GM12878 (cell line): Measurements from ENCODE around the gene ARHGAP1. TPM values are rescaled to one million over a fixed set of nuclear protein-coding genes. Genes with fewer than 3 reads are reported as not detected.

ENCODE experiments used
- BMI1 ChIP-seq: fragments of 450-650 bp; IDR thresholded peaks from 2 replicates; pipeline ENCODE4 v1.6.1; 2016; ENCODE audit warnings: mild to moderate bottlenecking, moderate library complexity, borderline replicate concordance
- E2F4 ChIP-seq: IDR thresholded peaks from 2 replicates; pipeline ENCODE4 v1.6.1; 2012; ENCODE audit warnings: low read depth, low read length, improper control_type of control experiment
- YY1 ChIP-seq: IDR thresholded peaks from 2 replicates; pipeline ENCODE4 v1.6.1; 2011; ENCODE audit warnings: low read depth, mild to moderate bottlenecking, low read length
- polyA plus RNA-seq, 11 experiments: library from polyadenylated mRNA; depleted of rRNA in 4 of 11; unstranded in 6 of 11; stranded (reverse) in 5 of 11; fragments of >200 nt; fragmentation: Nextera tagmentation in 4 of 11; fragmentation: Illumina TruSeq in 1 of 11; extraction: Ambion mirVana in 4 of 11; extraction: Trizol in 1 of 11; gene quantifications; 1 replicate in 1 of 11; 2 replicates in 10 of 11; pipeline versions ENCODE4 v1.2.1 to v1.2.3, GENCODE V29; 2011 to 2016; ENCODE audit warnings: inconsistent platforms in 2 of 11, missing spikeins in 2 of 11, low read depth in 1 of 11
- total RNA-seq, 4 experiments: library from RNA; depleted of rRNA in 3 of 4; stranded (reverse); fragments of >200 nt in 3 of 4; fragmentation: Illumina TruSeq in 1 of 4; extraction: Trizol in 1 of 4; gene quantifications; 2 replicates each; pipeline versions ENCODE4 v1.2.1 to v1.2.3, GENCODE V29; 2013 to 2021

The ARHGAP1 gene
- total and polyA plus RNA-seq, 10 of the 15 experiments (the other 5 are each of a cell fraction or from before 2014, with no cell fraction given): 4.3 to 45.5 (median 23.2) TPM

- TF ChIP-seq YY1: no peak
- TF ChIP-seq E2F4: no peak
- TF ChIP-seq BMI1: no peak
Observed at GRCh38 chr11:46628961-46629360, 71.5 kb downstream of the ARHGAP1 start (continued).

Other genes with a start within 250 kb of the ARHGAP1 start
Only the 7 nearest of the 8 such genes appear.
- 22.1 and 23.1 TPM in 2 replicates for gene AMBRA1, start 106.6 kb downstream of the ARHGAP1 start, total RNA-seq (2014; rRNA removed)
- gene AMBRA1, start 106.6 kb downstream of the ARHGAP1 start, total RNA-seq (2014; rRNA removed; fragmentation: Illumina TruSeq; extraction: Trizol): 11.3 and 12.7 TPM in 2 replicates
- gene AMBRA1, start 106.6 kb downstream of the ARHGAP1 start, total RNA-seq (2021): 30.5 and 34.3 TPM in 2 replicates
- gene AMBRA1, start 106.6 kb downstream of the ARHGAP1 start, polyA plus RNA-seq (2011; rRNA removed): 5.8 and 15.6 TPM in 2 replicates
- 12.3 and 15.1 TPM in 2 replicates for gene AMBRA1, start 106.6 kb downstream of the ARHGAP1 start, polyA plus RNA-seq (2014; fragmentation: Illumina TruSeq; extraction: Trizol)
- gene AMBRA1, start 106.6 kb downstream of the ARHGAP1 start, polyA plus RNA-seq (2014; fragmentation: Nextera tagmentation; extraction: Ambion mirVana): under 1 TPM; 0.57 to 0.58 TPM
- gene AMBRA1, start 106.6 kb downstream of the ARHGAP1 start, polyA plus RNA-seq (2014; rRNA removed): 14.7 and 15.6 TPM in 2 replicates
- gene AMBRA1, start 106.6 kb downstream of the ARHGAP1 start, polyA plus RNA-seq (2016; fragmentation: Nextera tagmentation; extraction: Ambion mirVana): 10 to 100 TPM; 12.4 to 12.5 TPM
- 4.4 and 7.4 TPM in 2 replicates for gene HARBI1, start 83.4 kb downstream of the ARHGAP1 start, total RNA-seq (2014; rRNA removed)
- 4.3 and 5.0 TPM in 2 replicates for gene HARBI1, start 83.4 kb downstream of the ARHGAP1 start, total RNA-seq (2014; rRNA removed; fragmentation: Illumina TruSeq; extraction: Trizol)
- gene HARBI1, start 83.4 kb downstream of the ARHGAP1 start, total RNA-seq (2021): 4.4 and 4.8 TPM in 2 replicates
- gene HARBI1, start 83.4 kb downstream of the ARHGAP1 start, polyA plus RNA-seq (2011; rRNA removed): 3.5 and 3.6 TPM in 2 replicates
- 4.2 and 5.2 TPM in 2 replicates for gene HARBI1, start 83.4 kb downstream of the ARHGAP1 start, polyA plus RNA-seq (2014; fragmentation: Illumina TruSeq; extraction: Trizol)
- gene HARBI1, start 83.4 kb downstream of the ARHGAP1 start, polyA plus RNA-seq (2014; fragmentation: Nextera tagmentation; extraction: Ambion mirVana): 1 to 10 TPM; 5.1 to 7.5 TPM
- gene HARBI1, start 83.4 kb downstream of the ARHGAP1 start, polyA plus RNA-seq (2014; rRNA removed): 4.0 and 5.3 TPM in 2 replicates
- gene HARBI1, start 83.4 kb downstream of the ARHGAP1 start, polyA plus RNA-seq (2016; fragmentation: Nextera tagmentation; extraction: Ambion mirVana): 1 to 10 TPM; 8.2 to 8.4 TPM
- gene ATG13, start 83.1 kb downstream of the ARHGAP1 start, total RNA-seq (2014; rRNA removed): 41.0 and 61.6 TPM in 2 replicates
- 22.9 and 27.8 TPM in 2 replicates for gene ATG13, start 83.1 kb downstream of the ARHGAP1 start, total RNA-seq (2014; rRNA removed; fragmentation: Illumina TruSeq; extraction: Trizol)
- 56.1 and 58.3 TPM in 2 replicates for gene ATG13, start 83.1 kb downstream of the ARHGAP1 start, total RNA-seq (2021)
- 40.5 and 48.1 TPM in 2 replicates for gene ATG13, start 83.1 kb downstream of the ARHGAP1 start, polyA plus RNA-seq (2011; rRNA removed)
- gene ATG13, start 83.1 kb downstream of the ARHGAP1 start, polyA plus RNA-seq (2014; fragmentation: Illumina TruSeq; extraction: Trizol): 33.8 and 42.9 TPM in 2 replicates
- 10 to 100 TPM; 10.9 to 13.6 TPM for gene ATG13, start 83.1 kb downstream of the ARHGAP1 start, polyA plus RNA-seq (2014; fragmentation: Nextera tagmentation; extraction: Ambion mirVana)
- 57.0 and 68.3 TPM in 2 replicates for gene ATG13, start 83.1 kb downstream of the ARHGAP1 start, polyA plus RNA-seq (2014; rRNA removed)
- gene ATG13, start 83.1 kb downstream of the ARHGAP1 start, polyA plus RNA-seq (2016; fragmentation: Nextera tagmentation; extraction: Ambion mirVana): 10 to 100 TPM; 53.6 to 57.6 TPM
- 7.9 and 8.4 TPM in 2 replicates for gene ZNF408, start 412 bp upstream of the ARHGAP1 start, total RNA-seq (2014; rRNA removed)
- 5.9 and 6.3 TPM in 2 replicates for gene ZNF408, start 412 bp upstream of the ARHGAP1 start, total RNA-seq (2014; rRNA removed; fragmentation: Illumina TruSeq; extraction: Trizol)
- 11.3 and 12.1 TPM in 2 replicates for gene ZNF408, start 412 bp upstream of the ARHGAP1 start, total RNA-seq (2021)
- gene ZNF408, start 412 bp upstream of the ARHGAP1 start, polyA plus RNA-seq (2011; rRNA removed): 3.1 and 5.9 TPM in 2 replicates
- 1.4 and 4.3 TPM in 2 replicates for gene ZNF408, start 412 bp upstream of the ARHGAP1 start, polyA plus RNA-seq (2014; fragmentation: Illumina TruSeq; extraction: Trizol)
- under 1 TPM; 0.19 to 0.35 TPM for gene ZNF408, start 412 bp upstream of the ARHGAP1 start, polyA plus RNA-seq (2014; fragmentation: Nextera tagmentation; extraction: Ambion mirVana)
- 8.0 and 8.8 TPM in 2 replicates for gene ZNF408, start 412 bp upstream of the ARHGAP1 start, polyA plus RNA-seq (2014; rRNA removed)
- gene ZNF408, start 412 bp upstream of the ARHGAP1 start, polyA plus RNA-seq (2016; fragmentation: Nextera tagmentation; extraction: Ambion mirVana): 10 to 100 TPM in 1 of 2 experiments, 1 to 10 TPM in 1; 9.2 to 10.3 TPM
- gene F2, start 18.6 kb upstream of the ARHGAP1 start, total RNA-seq (2014; rRNA removed): 0.23 TPM in 1 of 2 replicates, not detected in the other
- gene F2, start 18.6 kb upstream of the ARHGAP1 start, total RNA-seq (2014; rRNA removed; fragmentation: Illumina TruSeq; extraction: Trizol): not detected in 2 replicates
- 0.32 and 0.72 TPM in 2 replicates for gene F2, start 18.6 kb upstream of the ARHGAP1 start, total RNA-seq (2021)
- not detected in 2 replicates for gene F2, start 18.6 kb upstream of the ARHGAP1 start, polyA plus RNA-seq (2011; rRNA removed)
- not detected in 2 replicates for gene F2, start 18.6 kb upstream of the ARHGAP1 start, polyA plus RNA-seq (2014; fragmentation: Illumina TruSeq; extraction: Trizol)
- gene F2, start 18.6 kb upstream of the ARHGAP1 start, polyA plus RNA-seq (2014; fragmentation: Nextera tagmentation; extraction: Ambion mirVana): not detected
- gene F2, start 18.6 kb upstream of the ARHGAP1 start, polyA plus RNA-seq (2014; rRNA removed): not detected in 2 replicates
- not detected for gene F2, start 18.6 kb upstream of the ARHGAP1 start, polyA plus RNA-seq (2016; fragmentation: Nextera tagmentation; extraction: Ambion mirVana)
- gene CKAP5, start 145.7 kb upstream of the ARHGAP1 start, total RNA-seq (2014; rRNA removed): 76.1 and 83.4 TPM in 2 replicates
- 98.8 and 103 TPM in 2 replicates for gene CKAP5, start 145.7 kb upstream of the ARHGAP1 start, total RNA-seq (2014; rRNA removed; fragmentation: Illumina TruSeq; extraction: Trizol)
- gene CKAP5, start 145.7 kb upstream of the ARHGAP1 start, total RNA-seq (2021): 106 and 121 TPM in 2 replicates
- 127 and 161 TPM in 2 replicates for gene CKAP5, start 145.7 kb upstream of the ARHGAP1 start, polyA plus RNA-seq (2011; rRNA removed)
- 92.1 and 116 TPM in 2 replicates for gene CKAP5, start 145.7 kb upstream of the ARHGAP1 start, polyA plus RNA-seq (2014; fragmentation: Illumina TruSeq; extraction: Trizol)
- gene CKAP5, start 145.7 kb upstream of the ARHGAP1 start, polyA plus RNA-seq (2014; fragmentation: Nextera tagmentation; extraction: Ambion mirVana): 10 to 100 TPM; 20.1 to 37.5 TPM
- 64.1 and 66.8 TPM in 2 replicates for gene CKAP5, start 145.7 kb upstream of the ARHGAP1 start, polyA plus RNA-seq (2014; rRNA removed)
- 10 to 100 TPM; 62.2 to 76.3 TPM for gene CKAP5, start 145.7 kb upstream of the ARHGAP1 start, polyA plus RNA-seq (2016; fragmentation: Nextera tagmentation; extraction: Ambion mirVana)
- gene LRP4, start 217.9 kb upstream of the ARHGAP1 start, total RNA-seq (2014; rRNA removed): under 0.01 TPM in 1 of 2 replicates, not detected in the other
- 0.04 and 0.05 TPM in 2 replicates for gene LRP4, start 217.9 kb upstream of the ARHGAP1 start, total RNA-seq (2014; rRNA removed; fragmentation: Illumina TruSeq; extraction: Trizol)
- gene LRP4, start 217.9 kb upstream of the ARHGAP1 start, total RNA-seq (2021): 0.21 TPM in 1 of 2 replicates, not detected in the other
- gene LRP4, start 217.9 kb upstream of the ARHGAP1 start, polyA plus RNA-seq (2011; rRNA removed): not detected in 2 replicates
- gene LRP4, start 217.9 kb upstream of the ARHGAP1 start, polyA plus RNA-seq (2014; fragmentation: Illumina TruSeq; extraction: Trizol): 0.06 TPM in 1 of 2 replicates, not detected in the other
- not detected for gene LRP4, start 217.9 kb upstream of the ARHGAP1 start, polyA plus RNA-seq (2014; fragmentation: Nextera tagmentation; extraction: Ambion mirVana)
- 0.01 and 0.03 TPM in 2 replicates for gene LRP4, start 217.9 kb upstream of the ARHGAP1 start, polyA plus RNA-seq (2014; rRNA removed)
- not detected for gene LRP4, start 217.9 kb upstream of the ARHGAP1 start, polyA plus RNA-seq (2016; fragmentation: Nextera tagmentation; extraction: Ambion mirVana)